Caco-2 (cell line): ENCODE data around the gene MACROD2. TPM values are rescaled to one million over a fixed set of nuclear protein-coding genes. Genes with fewer than 3 reads are reported as not detected.

Experiments used
- BruUV-seq: library from RNA; stranded (reverse); fragments of 400-500 nt; replicated peaks from 2 replicates; lab custom pipeline; 2021; lab: Mats Ljungman, UMichigan
- CTCF ChIA-PET: fragments of 300-600 bp; sonication (Branson Sonifier 250); formaldehyde crosslinking; loops from one replicate; lab custom pipeline; 2022; ENCODE audit warnings: antibody characterized with exemption; lab: Charles Lee
- POLR2A ChIA-PET: fragments of 300-600 bp; sonication (Branson Sonifier 250); formaldehyde crosslinking; loops from one replicate; lab custom pipeline; 2022; ENCODE audit warnings: antibody characterized with exemption; lab: Charles Lee
- DNase-seq, 2 experiments: peaks; one replicate each; pipeline versions ENCODE4 v3.0.0 to v3.0.0-alpha.2; 2020 to 2022
- H3K27me3 ChIP-seq: replicated peaks from 2 replicates; pipeline ENCODE4 v1.6.0; 2011; ENCODE audit warnings: low read length; ENCODE audit not compliant: control insufficient read depth, insufficient read depth
- H3K36me3 ChIP-seq: 2 replicates; pipeline ENCODE4 v1.5.1; 2011; ENCODE audit warnings: low read length; ENCODE audit not compliant: control insufficient read depth, insufficient read depth
- H3K4me1 ChIP-seq: fragments of 250-450 bp; sonication (Bioruptor Pico); 2 replicates; pipeline ENCODE4 v1.5.1; 2020; ENCODE audit warnings: mild to moderate bottlenecking
- H3K4me3 ChIP-seq: 2 replicates; pipeline ENCODE4 v1.5.1; 2011; ENCODE audit warnings: low read depth, mild to moderate bottlenecking, control low read depth, low read length
- H3K9me3 ChIP-seq: fragments of 250-450 bp; sonication (Bioruptor Pico); 2 replicates; pipeline ENCODE4 v1.5.1; 2020; ENCODE audit warnings: mild to moderate bottlenecking, moderate library complexity
- H3K27ac Mint-ChIP-seq: one replicate; pipeline ENCODE4 v1.8.0; 2022; ENCODE audit warnings: mixed read lengths; ENCODE audit not compliant: unreplicated experiment
- H3K27me3 Mint-ChIP-seq: one replicate; pipeline ENCODE4 v1.8.0; 2022; ENCODE audit warnings: mixed read lengths; ENCODE audit not compliant: insufficient read depth, unreplicated experiment
- H3K36me3 Mint-ChIP-seq: one replicate; pipeline ENCODE4 v1.8.0; 2022; ENCODE audit warnings: mild to moderate bottlenecking, mixed read lengths; ENCODE audit not compliant: insufficient read depth, unreplicated experiment
- H3K4me1 Mint-ChIP-seq: one replicate; pipeline ENCODE4 v1.8.0; 2022; ENCODE audit warnings: low read depth, mixed read lengths; ENCODE audit not compliant: unreplicated experiment
- H3K4me3 Mint-ChIP-seq: one replicate; pipeline ENCODE4 v1.8.0; 2022; ENCODE audit warnings: mild to moderate bottlenecking, moderate library complexity, mixed read lengths; ENCODE audit not compliant: unreplicated experiment
- H3K9me3 Mint-ChIP-seq: one replicate; pipeline ENCODE4 v1.8.0; 2022; ENCODE audit warnings: mixed read lengths; ENCODE audit not compliant: unreplicated experiment
- CTCF ChIP-seq, 2 experiments: fragments of 200-600 bp in 1 of 2; IDR thresholded peaks; 1 replicate in 1 of 2; 2 replicates in 1 of 2; pipeline versions ENCODE4 v1.5.1 to v1.8.0; 2011 to 2022; ENCODE audit warnings: antibody characterized with exemption in 1 of 2, control low read depth in 1 of 2, inconsistent platforms in 1 of 2, low read depth in 1 of 2, low read length in 1 of 2, mild to moderate bottlenecking in 1 of 2, moderate library complexity in 1 of 2; ENCODE audit not compliant: insufficient read depth in 1 of 2, severe bottlenecking in 1 of 2, unreplicated experiment in 1 of 2
- intact Hi-C: fragments of 100-400 bp; cut with micrococcal nuclease; formaldehyde crosslinking; loops from one replicate; pipeline ENCODE4 v1.10.0; 2022; ENCODE audit not compliant: unreplicated experiment
- total RNA-seq: library from RNA; stranded (reverse); gene quantifications from 2 replicates; pipeline ENCODE4 v1.2.3, GENCODE V29; 2022

The MACROD2 gene
- total RNA-seq, 1 experiment from 2014 or later, result 6.4 TPM

- Histone ChIP-seq H3K36me3 (no peaks in the 10 kb centered on the region), H3K27me3 (no peaks in the 10 kb centered on the region), H3K9me3 (no peaks in the 10 kb centered on the region), H3K4me1 (no peaks in the 10 kb centered on the region), H3K4me3 (no peak overlapping the region)
- intact Hi-C loops, result no loop called here
- no peak for DNase-seq
- Mint-ChIP-seq H3K27me3 (no peaks in the 10 kb centered on the region), H3K4me1 (no peaks in the 10 kb centered on the region), H3K36me3 (no peaks in the 10 kb centered on the region), H3K27ac (no peak overlapping the region), H3K4me3 (no peak overlapping the region), H3K9me3 (no peaks in the 10 kb centered on the region)
- TF ChIP-seq CTCF (IDR thresholded peaks at IDR 0.05; ENCODE audit: insufficient read depth in 1 of 2, low read depth in 1 of 2, low read length in 1 of 2, severe bottlenecking in 1 of 2, unreplicated experiment in 1 of 2), result no peak
- ChIA-PET POLR2A (no interaction called here), CTCF (no interaction called here)
- no TSS peak for BruUV-seq
Observed at GRCh38 chr20:15199698-15200097, 1204.4 kb downstream of the MACROD2 start.

GRCh38 chr20:15200147-15200565, 1204.8 kb downstream of the MACROD2 start:
- no peaks in the 10 kb centered on the region for H3K36me3 Mint-ChIP-seq
- Histone ChIP-seq H3K36me3 (no peaks in the 10 kb centered on the region), H3K27me3 (no peaks in the 10 kb centered on the region), H3K4me1 (no peaks in the 10 kb centered on the region), H3K9me3 (no peaks in the 10 kb centered on the region), H3K4me3 (no peak overlapping the region)
- ChIA-PET CTCF (no interaction called here), POLR2A (no interaction called here)
- H3K27me3 Mint-ChIP-seq, result no peaks in the 10 kb centered on the region
- peaks cover 2% of the 10 kb centered on the region for H3K4me1 Mint-ChIP-seq
- no peak for DNase-seq
- no peak for TF ChIP-seq CTCF (IDR thresholded peaks at IDR 0.05; ENCODE audit: insufficient read depth in 1 of 2, low read depth in 1 of 2, low read length in 1 of 2, severe bottlenecking in 1 of 2, unreplicated experiment in 1 of 2)
- no peak overlapping the region for H3K4me3 Mint-ChIP-seq
- BruUV-seq, result no TSS peak
- no peak overlapping the region for H3K27ac Mint-ChIP-seq
- intact Hi-C loops, result no loop called here
- H3K9me3 Mint-ChIP-seq, result no peaks in the 10 kb centered on the region

GRCh38 chr20:15201602-15202001, 1206.3 kb downstream of the MACROD2 start:
- CTCF ChIA-PET, result no interaction called here
- peaks cover 7% of the 10 kb centered on the region for H3K4me1 Mint-ChIP-seq

More at GRCh38 chr20:15201602-15202001, 1206.3 kb downstream of the MACROD2 start:
- H3K27me3 Mint-ChIP-seq, result no peaks in the 10 kb centered on the region
- POLR2A ChIA-PET, result no interaction called here
- Histone ChIP-seq H3K36me3 (no peaks in the 10 kb centered on the region), H3K9me3 (no peaks in the 10 kb centered on the region), H3K4me3 (no peak overlapping the region), H3K27me3 (no peaks in the 10 kb centered on the region), H3K4me1 (no peaks in the 10 kb centered on the region)
- no TSS peak for BruUV-seq
- no peak overlapping the region for H3K27ac Mint-ChIP-seq
- H3K4me3 Mint-ChIP-seq, result no peak overlapping the region
- DNase-seq, result no peak
- peaks cover under 1% of the 10 kb centered on the region for H3K9me3 Mint-ChIP-seq
- intact Hi-C loops, result no loop called here
- H3K36me3 Mint-ChIP-seq, result no peaks in the 10 kb centered on the region
- TF ChIP-seq CTCF (IDR thresholded peaks at IDR 0.05; ENCODE audit: insufficient read depth in 1 of 2, low read depth in 1 of 2, low read length in 1 of 2, severe bottlenecking in 1 of 2, unreplicated experiment in 1 of 2), result no peak
